ENCODE results near the gene NTM. TPM values are rescaled to one million over a fixed set of nuclear protein-coding genes. Genes with fewer than 3 reads are reported as not detected.

NTM gene
- total RNA-seq, 2 donors from 2014 or later: 1.7 to 3.6 TPM

DNA sequence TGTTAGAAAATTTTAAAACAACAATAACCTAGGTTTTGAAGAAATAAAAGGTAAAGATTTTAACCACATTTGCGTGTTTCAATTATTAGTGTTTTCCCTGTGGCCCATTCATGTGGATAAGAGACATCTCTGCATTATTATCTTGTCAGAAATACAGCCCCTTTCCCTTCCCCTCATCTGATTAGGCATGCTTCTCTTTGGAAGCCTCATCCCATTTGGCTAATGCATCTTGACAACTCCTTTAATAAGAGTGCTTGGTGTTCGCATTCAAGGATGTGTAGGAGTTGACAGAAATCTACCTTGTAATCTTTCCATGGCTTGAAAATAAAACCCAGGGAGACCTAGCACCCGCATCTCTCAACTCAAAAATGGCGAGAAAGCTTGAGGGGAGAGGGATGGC lies 635.5 kb downstream of the NTM start:
- DNase-seq: no peak
- Histone ChIP-seq H3K9me3 (ENCODE audit: control insufficient read depth, low read length) (no peaks in the 10 kb centered on the region), H3K36me3 (ENCODE audit: control insufficient read depth, insufficient read depth, low read length) (no peaks in the 10 kb centered on the region), H3K4me1 (ENCODE audit: control insufficient read depth, insufficient read depth, low read length) (no peaks in the 10 kb centered on the region), H3K27ac (ENCODE audit: low read depth, low read length) (no peak overlapping the region), H3K27me3 (ENCODE audit: control insufficient read depth, insufficient read depth, low read length, poor library complexity, severe bottlenecking) (no peaks in the 10 kb centered on the region), H3K9ac (ENCODE audit: extremely low read depth, low read length, poor library complexity, severe bottlenecking) (no peak overlapping the region), H3K4me3 (ENCODE audit: low read length) (no peak overlapping the region)
- H3K27me3 Mint-ChIP-seq (ENCODE audit: insufficient read depth): no peaks in the 10 kb centered on the region
- no peak overlapping the region for H3K4me3 Mint-ChIP-seq
- TF ChIP-seq, protein P1, sequence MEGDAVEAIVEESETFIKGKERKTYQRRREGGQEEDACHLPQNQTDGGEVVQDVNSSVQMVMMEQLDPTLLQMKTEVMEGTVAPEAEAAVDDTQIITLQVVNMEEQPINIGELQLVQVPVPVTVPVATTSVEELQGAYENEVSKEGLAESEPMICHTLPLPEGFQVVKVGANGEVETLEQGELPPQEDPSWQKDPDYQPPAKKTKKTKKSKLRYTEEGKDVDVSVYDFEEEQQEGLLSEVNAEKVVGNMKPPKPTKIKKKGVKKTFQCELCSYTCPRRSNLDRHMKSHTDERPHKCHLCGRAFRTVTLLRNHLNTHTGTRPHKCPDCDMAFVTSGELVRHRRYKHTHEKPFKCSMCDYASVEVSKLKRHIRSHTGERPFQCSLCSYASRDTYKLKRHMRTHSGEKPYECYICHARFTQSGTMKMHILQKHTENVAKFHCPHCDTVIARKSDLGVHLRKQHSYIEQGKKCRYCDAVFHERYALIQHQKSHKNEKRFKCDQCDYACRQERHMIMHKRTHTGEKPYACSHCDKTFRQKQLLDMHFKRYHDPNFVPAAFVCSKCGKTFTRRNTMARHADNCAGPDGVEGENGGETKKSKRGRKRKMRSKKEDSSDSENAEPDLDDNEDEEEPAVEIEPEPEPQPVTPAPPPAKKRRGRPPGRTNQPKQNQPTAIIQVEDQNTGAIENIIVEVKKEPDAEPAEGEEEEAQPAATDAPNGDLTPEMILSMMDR (conservative IDR thresholded peaks at IDR 0.05): no peak
- H3K27ac Mint-ChIP-seq: no peak overlapping the region
- H3K4me1 Mint-ChIP-seq: peaks cover 10% of the 10 kb centered on the region
- WGBS, 2 experiments (ENCODE audit: insufficient coverage in 1 of 2, insufficient read length in 1 of 2): 96 to 100% methylated on average over 2 to 4 of the region's 4 CpGs
- H3K36me3 Mint-ChIP-seq (ENCODE audit: low read depth): no peaks in the 10 kb centered on the region
- H3K9me3 Mint-ChIP-seq: no peaks in the 10 kb centered on the region

DNA sequence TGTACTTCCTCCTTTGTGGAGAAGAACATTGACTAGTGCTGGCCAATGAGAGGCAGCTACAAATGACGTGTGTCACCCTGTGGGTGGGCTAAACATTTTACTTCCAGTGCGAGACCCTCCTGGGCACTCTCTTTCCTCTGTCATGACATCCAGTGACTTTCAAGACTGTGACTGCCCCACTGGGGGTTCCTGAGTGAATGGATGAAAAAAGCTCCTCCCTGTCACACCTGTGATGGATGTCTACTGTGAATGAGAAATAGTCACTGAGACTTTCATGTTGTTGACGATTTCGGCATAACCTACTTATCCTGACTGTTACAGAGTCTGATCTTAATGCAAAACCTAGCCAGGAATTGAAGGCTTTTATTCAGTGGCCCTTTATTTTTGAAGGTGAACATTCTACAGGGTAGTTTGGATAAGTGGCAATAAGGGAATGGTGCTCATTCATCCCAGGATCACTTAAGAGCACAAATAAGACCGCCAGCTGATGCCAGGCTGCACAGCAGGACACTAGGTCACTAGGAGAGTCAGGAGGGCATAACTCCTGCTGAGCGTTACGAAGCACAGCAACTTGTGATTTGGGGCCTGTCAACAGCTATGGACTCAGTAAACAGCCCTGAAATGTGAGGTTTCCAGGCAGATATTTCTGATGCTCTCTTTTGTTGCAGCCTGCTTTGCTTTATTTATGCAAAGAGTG lies 636.6 kb downstream of the NTM start:
- Mint-ChIP-seq H3K9me3 (no peaks in the 10 kb centered on the region), H3K27me3 (ENCODE audit: insufficient read depth) (no peaks in the 10 kb centered on the region), H3K27ac (no peak overlapping the region), H3K4me1 (peaks cover 10% of the 10 kb centered on the region), H3K36me3 (ENCODE audit: low read depth) (no peaks in the 10 kb centered on the region), H3K4me3 (no peak overlapping the region)
- no peak for DNase-seq
- no peaks in the 10 kb centered on the region for H3K36me3 ChIP-seq (ENCODE audit: control insufficient read depth, insufficient read depth, low read length)
- H3K9me3 ChIP-seq (ENCODE audit: control insufficient read depth, low read length): no peaks in the 10 kb centered on the region
- no peak overlapping the region for H3K27ac ChIP-seq (ENCODE audit: low read depth, low read length)
- no peak overlapping the region for H3K4me3 ChIP-seq (ENCODE audit: low read length)
- TF ChIP-seq, protein P1 (conservative IDR thresholded peaks at IDR 0.05): no peak
- H3K27me3 ChIP-seq (ENCODE audit: control insufficient read depth, insufficient read depth, low read length, poor library complexity, severe bottlenecking): no peaks in the 10 kb centered on the region
- H3K9ac ChIP-seq (ENCODE audit: extremely low read depth, low read length, poor library complexity, severe bottlenecking): no peak overlapping the region
- WGBS, 2 experiments (ENCODE audit: insufficient coverage in 1 of 2, insufficient read length in 1 of 2): 79 to 90% methylated on average over 6 to 7 of the region's 7 CpGs
- no peaks in the 10 kb centered on the region for H3K4me1 ChIP-seq (ENCODE audit: control insufficient read depth, insufficient read depth, low read length)

DNA sequence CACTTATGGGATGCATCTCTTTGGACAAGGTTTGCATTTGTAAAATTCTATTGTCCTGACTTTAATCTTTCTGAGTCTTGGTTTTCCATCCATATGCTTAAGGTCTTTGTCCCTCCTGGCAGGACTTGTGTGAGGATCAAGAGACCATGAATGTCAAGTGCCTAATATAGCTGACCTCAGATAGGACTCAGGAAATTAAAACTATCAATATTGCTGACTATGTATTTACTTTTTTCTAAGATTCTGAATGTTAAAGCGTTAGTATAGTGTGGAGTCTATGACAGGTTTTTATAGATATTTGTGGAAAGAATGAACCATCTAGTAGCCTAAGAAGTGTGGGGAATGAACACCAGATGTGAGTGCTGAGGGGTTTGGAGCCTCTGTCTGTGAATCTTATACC lies 637.8 kb downstream of the NTM start:
- H3K4me1 Mint-ChIP-seq: peaks cover 10% of the 10 kb centered on the region
- Histone ChIP-seq H3K9me3 (ENCODE audit: control insufficient read depth, low read length) (no peaks in the 10 kb centered on the region), H3K27ac (ENCODE audit: low read depth, low read length) (no peak overlapping the region)

More for the DNA sequence above, 637.8 kb downstream of the NTM start:
- Mint-ChIP-seq H3K9me3 (no peaks in the 10 kb centered on the region), H3K27ac (no peak overlapping the region), H3K27me3 (ENCODE audit: insufficient read depth) (no peaks in the 10 kb centered on the region), H3K36me3 (ENCODE audit: low read depth) (no peaks in the 10 kb centered on the region), H3K4me3 (no peak overlapping the region)
- H3K9ac ChIP-seq (ENCODE audit: extremely low read depth, low read length, poor library complexity, severe bottlenecking): no peak overlapping the region
- WGBS, 2 experiments (ENCODE audit: insufficient coverage in 1 of 2, insufficient read length in 1 of 2): 89 to 100% methylated on average over 1 of the region's 1 CpG
- H3K27me3 ChIP-seq (ENCODE audit: control insufficient read depth, insufficient read depth, low read length, poor library complexity, severe bottlenecking): no peaks in the 10 kb centered on the region
- no peak for DNase-seq
- no peaks in the 10 kb centered on the region for H3K4me1 ChIP-seq (ENCODE audit: control insufficient read depth, insufficient read depth, low read length)
- no peak overlapping the region for H3K4me3 ChIP-seq (ENCODE audit: low read length)
- no peaks in the 10 kb centered on the region for H3K36me3 ChIP-seq (ENCODE audit: control insufficient read depth, insufficient read depth, low read length)
- TF ChIP-seq, protein P1 (conservative IDR thresholded peaks at IDR 0.05): no peak
